Activated B cell treated with CpG ODN at 0.5 μM for 24 hours (primary cell): ENCODE measurements around the gene KRT4. TPM values are rescaled to one million over a fixed set of nuclear protein-coding genes. Genes with fewer than 3 reads are reported as not detected.

Experiments
- ATAC-seq: fragments of 200-7000 bp; cut with Tn5 transposase; one replicate; pipeline ENCODE4 v1.10.0; 2021; ENCODE audit warnings: low read depth, mild to moderate bottlenecking, moderate library complexity
- CTCF ChIA-PET: fragments of 350-600 bp; sonication (Branson Sonifier 250); formaldehyde crosslinking; loops from one replicate; lab custom pipeline; 2021; ENCODE audit warnings: antibody characterized with exemption; lab: Charles Lee
- POLR2A ChIA-PET: fragments of 350-600 bp; sonication (Branson Sonifier 250); formaldehyde crosslinking; loops from one replicate; lab custom pipeline; 2021; ENCODE audit warnings: antibody characterized with exemption; lab: Charles Lee
- DNase-seq: peaks from one replicate; pipeline ENCODE4 v3.0.0; 2022
- H3K27ac Mint-ChIP-seq: one replicate; pipeline ENCODE4 v1.8.0; 2020; ENCODE audit warnings: mixed read lengths
- H3K27me3 Mint-ChIP-seq: one replicate; pipeline ENCODE4 v1.8.0; 2021; ENCODE audit warnings: mixed read lengths
- H3K36me3 Mint-ChIP-seq: one replicate; pipeline ENCODE4 v1.8.0; 2021; ENCODE audit warnings: low read depth, mixed read lengths
- H3K4me1 Mint-ChIP-seq: one replicate; pipeline ENCODE4 v1.8.0; 2021; ENCODE audit warnings: mixed read lengths
- H3K4me3 Mint-ChIP-seq: one replicate; pipeline ENCODE4 v1.8.0; 2020; ENCODE audit warnings: mild to moderate bottlenecking, mixed read lengths
- H3K9me3 Mint-ChIP-seq: one replicate; pipeline ENCODE4 v1.8.0; 2020; ENCODE audit warnings: mixed read lengths
- CTCF ChIP-seq: fragments of 200-600 bp; IDR thresholded peaks from one replicate; pipeline ENCODE4 v1.8.0; 2022; ENCODE audit warnings: antibody characterized with exemption, mild to moderate bottlenecking
- intact Hi-C: fragments of 100-400 bp; cut with micrococcal nuclease; formaldehyde crosslinking; loops from one replicate; pipeline ENCODE4 v1.15.1; 2024
- total RNA-seq: library from RNA; stranded (reverse); gene quantifications from 2 replicates; pipeline ENCODE4 v1.2.3, GENCODE V29; 2022

Gene KRT4
- total RNA-seq, 1 donor from 2014 or later, result not detected

GRCh38 chr12:52817003-52817698, 3.2 kb upstream of the KRT4 start:
- DNase-seq (no peak), ATAC-seq (no peak)
- TF ChIP-seq CTCF, result no peak
- intact Hi-C loops, result no loop called here
- Mint-ChIP-seq H3K4me3 (no peak overlapping the region), H3K36me3 (no peaks in the 10 kb centered on the region), H3K9me3 (no peaks in the 10 kb centered on the region), H3K4me1 (no peaks in the 10 kb centered on the region), H3K27me3 (peaks cover 24% of the 10 kb centered on the region), H3K27ac (no peak overlapping the region)
- POLR2A ChIA-PET, result no interaction called here
- CTCF ChIA-PET, result no interaction called here

- intact Hi-C loops, result no loop called here
- no peaks in the 10 kb centered on the region for H3K4me1 Mint-ChIP-seq
- H3K9me3 Mint-ChIP-seq, result no peaks in the 10 kb centered on the region
- H3K4me3 Mint-ChIP-seq, result no peak overlapping the region
- CTCF ChIA-PET, result no interaction called here
- POLR2A ChIA-PET, result no interaction called here
- H3K27ac Mint-ChIP-seq, result no peak overlapping the region
- TF ChIP-seq CTCF, result no peak
- ATAC-seq (no peak), DNase-seq (no peak)
- no peaks in the 10 kb centered on the region for H3K36me3 Mint-ChIP-seq
- peaks cover 22% of the 10 kb centered on the region for H3K27me3 Mint-ChIP-seq
Measured at GRCh38 chr12:52815676-52816588, 2.0 kb upstream of the KRT4 start.

GRCh38 chr12:52815161-52815560, 1.2 kb upstream of the KRT4 start:
- Mint-ChIP-seq H3K27ac (no peak overlapping the region), H3K9me3 (no peaks in the 10 kb centered on the region), H3K4me3 (no peak overlapping the region), H3K4me1 (no peaks in the 10 kb centered on the region), H3K36me3 (no peaks in the 10 kb centered on the region), H3K27me3 (peaks cover 21% of the 10 kb centered on the region)
- intact Hi-C loops, result no loop called here
- ATAC-seq, result no peak
- POLR2A ChIA-PET, result no interaction called here
- CTCF ChIA-PET, result no interaction called here
- DNase-seq, result no peak
- TF ChIP-seq CTCF, result no peak

- TF ChIP-seq CTCF, result no peak
- Mint-ChIP-seq H3K9me3 (no peaks in the 10 kb centered on the region), H3K27ac (no peak overlapping the region), H3K36me3 (no peaks in the 10 kb centered on the region), H3K27me3 (peaks cover 20% of the 10 kb centered on the region), H3K4me3 (no peak overlapping the region), H3K4me1 (no peaks in the 10 kb centered on the region)
- DNase-seq (no peak), ATAC-seq (no peak)
- ChIA-PET POLR2A (no interaction called here), CTCF (no interaction called here)
- intact Hi-C loops, result no loop called here
Measured at GRCh38 chr12:52814710-52815155, 817 bp upstream of the KRT4 start.

GRCh38 chr12:52813203-52813819, 605 bp downstream of the KRT4 start:
- Mint-ChIP-seq H3K4me3 (no peak overlapping the region), H3K4me1 (no peaks in the 10 kb centered on the region), H3K27me3 (peaks cover 13% of the 10 kb centered on the region), H3K36me3 (no peaks in the 10 kb centered on the region), H3K9me3 (no peaks in the 10 kb centered on the region), H3K27ac (no peak overlapping the region)
- DNase-seq (no peak), ATAC-seq (no peak)
- TF ChIP-seq CTCF, result no peak
- intact Hi-C loops, result no loop called here
- CTCF ChIA-PET, result no interaction called here
- POLR2A ChIA-PET, result no interaction called here
